ENCODE measurements around the gene KRT26. TPM values are rescaled to one million over a fixed set of nuclear protein-coding genes. Genes with fewer than 3 reads are reported as not detected.

The KRT26 gene
- total and polyA plus RNA-seq, 2 of the 4 experiments (the other 2 are of a cell fraction): not detected

DNA sequence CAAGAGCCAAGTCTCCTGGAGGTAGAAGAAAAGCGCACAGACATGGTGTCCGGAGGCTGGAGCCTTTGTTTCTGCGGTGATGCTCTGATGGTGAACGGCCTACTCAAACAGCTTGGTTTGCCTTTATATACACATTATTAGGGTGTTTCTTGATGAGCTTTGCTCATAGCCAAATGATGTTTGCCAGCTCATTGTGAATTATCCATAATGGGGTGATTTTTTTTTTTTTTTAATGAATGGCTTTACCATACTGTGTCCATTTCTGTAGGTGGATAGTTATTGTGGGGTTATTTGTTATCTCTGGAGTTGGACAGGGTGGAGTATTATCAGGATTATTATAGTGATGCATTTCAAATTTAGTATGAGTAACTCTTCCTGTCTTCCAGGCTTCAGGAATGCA is 10.4 kb upstream of the KRT26 start, which contains the start of gene KRT27:
KRT27 (minus strand) TSS at position 101 of the 400 bp plus-strand sequence; CDS start at position 44, 57 bp downstream.
- Histone ChIP-seq H3K18ac (ENCODE audit: low read depth, low read length) (no peak within 1 kb of the TSS), H4K8ac (ENCODE audit: low read depth in 2 of 2, low read length in 2 of 2) (no peak within 1 kb of the TSS), H3K14ac (replicated peaks; ENCODE audit: low read depth, low read length) (no peak within 1 kb of the TSS), H2AK9ac (replicated peaks; ENCODE audit: low read depth, low read length, poor library complexity) (no peak within 1 kb of the TSS), H3K23ac (ENCODE audit: low read depth, low read length) (no peak within 1 kb of the TSS), H2BK5ac (ENCODE audit: low read depth, low read length, poor library complexity, severe bottlenecking) (no peak within 1 kb of the TSS), H3K27me3 (ENCODE audit: control insufficient read depth, insufficient read depth, low read length) (peaks cover 47% of the 10 kb centered on the region), H3K79me1 (ENCODE audit: low read depth in 1 of 2, low read length in 2 of 2) (no peaks in the 10 kb centered on the region), H3K9me3 (ENCODE audit: control insufficient read depth, insufficient read depth, low read length) (no peaks in the 10 kb centered on the region), H3K9me1 (ENCODE audit: insufficient read depth, low read length) (no peaks in the 10 kb centered on the region), H3K36me3 (ENCODE audit: control insufficient read depth, insufficient read depth, low read length) (no peaks in the 10 kb centered on the region), H3K4me3 (ENCODE audit: insufficient read depth, low read depth, low read length) (no peak within 1 kb of the TSS), H2BK15ac (ENCODE audit: low read depth, low read length) (no peak within 1 kb of the TSS), H3K4me2 (ENCODE audit: low read depth, low read length) (no peak within 1 kb of the TSS), H3K9ac (ENCODE audit: low read depth, low read length) (no peak within 1 kb of the TSS), H3K4ac (ENCODE audit: low read depth, low read length) (no peak within 1 kb of the TSS), H2AK5ac (ENCODE audit: low read depth, low read length) (no peak within 1 kb of the TSS), H4K5ac (ENCODE audit: low read depth, low read length) (no peak within 1 kb of the TSS), H2BK120ac (ENCODE audit: low read depth, low read length) (no peak within 1 kb of the TSS), H4K91ac (ENCODE audit: insufficient read depth, low read depth, low read length) (no peak within 1 kb of the TSS), H3K56ac (ENCODE audit: extremely low read depth, insufficient read depth, low read length) (no peak within 1 kb of the TSS), H3K4me1 (ENCODE audit: control insufficient read depth, insufficient read depth, low read length) (no peaks in the 10 kb centered on the region), H4K20me1 (ENCODE audit: insufficient read depth, low read length) (no peaks in the 10 kb centered on the region), H2AFZ (replicated peaks; ENCODE audit: low read length, poor library complexity) (no peak within 1 kb of the TSS), H3K27ac (ENCODE audit: insufficient read depth, low read length) (no peak within 1 kb of the TSS), H2BK20ac (ENCODE audit: low read depth, low read length) (no peak within 1 kb of the TSS)
- CTCF ChIA-PET: no interaction called here
- BruUV-seq (replicated peaks): no TSS peak
- ATAC-seq (ENCODE audit: low read depth) (no peak), DNase-seq (no peak)
- TF ChIP-seq RCOR1 (IDR thresholded peaks at IDR 0.05; ENCODE audit: insufficient replicate concordance, low read length): no peak
- intact Hi-C loops (cut with micrococcal nuclease) (no loop called here), dilution Hi-C loops (cut with HindIII; ENCODE audit: low sequenced_read_pairs, unreplicated experiment) (no loop called here), in situ Hi-C loops (cut with MboI; ENCODE audit: low sequenced_read_pairs) (loop anchor here (25.0 kb wide), 1 partner anchor 420 kb away; the partner anchor contains the start of gene GJD3)
- WGBS, 2 experiments (ENCODE audit: extremely low coverage in 2 of 2, insufficient read length in 1 of 2): no CpG with 5 or more reads among the region's 4 CpGs
- POLR2A ChIA-PET (ENCODE audit: unreplicated experiment): no interaction called here
